ENCODE measurements around the gene RAI2.

Gene RAI2

GRCh38 chrX:17774053-17774452, 87.0 kb downstream of the RAI2 start:
- H3K4me1 Mint-ChIP-seq: no peaks in the 10 kb centered on the region
- H3K27me3 Mint-ChIP-seq: no peaks in the 10 kb centered on the region
- H3K9me3 Mint-ChIP-seq: peaks cover 2% of the 10 kb centered on the region
- no peak overlapping the region for H3K4me3 Mint-ChIP-seq
- H3K27ac Mint-ChIP-seq: no peak overlapping the region
- H3K36me3 Mint-ChIP-seq: no peaks in the 10 kb centered on the region
- no peak for ATAC-seq

- no peaks in the 10 kb centered on the region for H3K36me3 Mint-ChIP-seq
- H3K27ac Mint-ChIP-seq: no peak overlapping the region
- peaks cover 2% of the 10 kb centered on the region for H3K9me3 Mint-ChIP-seq
- no peak overlapping the region for H3K4me3 Mint-ChIP-seq
- no peak for ATAC-seq
- H3K27me3 Mint-ChIP-seq: no peaks in the 10 kb centered on the region
- H3K4me1 Mint-ChIP-seq: no peaks in the 10 kb centered on the region
These were observed 87.7 kb downstream of the RAI2 start for GRCh38 chrX:17773221-17773876.

GRCh38 chrX:17769701-17770269, 91.3 kb downstream of the RAI2 start:
- no peak overlapping the region for H3K4me3 Mint-ChIP-seq
- H3K9me3 Mint-ChIP-seq: no peaks in the 10 kb centered on the region
- no peak for ATAC-seq
- H3K27me3 Mint-ChIP-seq: no peaks in the 10 kb centered on the region
- H3K27ac Mint-ChIP-seq: no peak overlapping the region
- no peaks in the 10 kb centered on the region for H3K4me1 Mint-ChIP-seq
- H3K36me3 Mint-ChIP-seq: no peaks in the 10 kb centered on the region

GRCh38 chrX:17768997-17769396, 92.1 kb downstream of the RAI2 start:
- Mint-ChIP-seq H3K4me1 (no peaks in the 10 kb centered on the region), H3K27ac (no peak overlapping the region), H3K36me3 (no peaks in the 10 kb centered on the region), H3K27me3 (no peaks in the 10 kb centered on the region), H3K4me3 (no peak overlapping the region), H3K9me3 (no peaks in the 10 kb centered on the region)
- ATAC-seq: no peak

- Mint-ChIP-seq H3K9me3 (no peaks in the 10 kb centered on the region), H3K27me3 (no peaks in the 10 kb centered on the region), H3K4me1 (no peaks in the 10 kb centered on the region), H3K27ac (no peak overlapping the region), H3K36me3 (no peaks in the 10 kb centered on the region), H3K4me3 (no peak overlapping the region)
- ATAC-seq: no peak
These were observed 93.4 kb downstream of the RAI2 start for GRCh38 chrX:17767734-17768133.

GRCh38 chrX:17759990-17760389, 101.1 kb downstream of the RAI2 start:
- Mint-ChIP-seq H3K36me3 (no peaks in the 10 kb centered on the region), H3K4me1 (no peaks in the 10 kb centered on the region), H3K4me3 (no peak overlapping the region), H3K27me3 (no peaks in the 10 kb centered on the region), H3K9me3 (no peaks in the 10 kb centered on the region), H3K27ac (no peak overlapping the region)
- ATAC-seq: no peak

GRCh38 chrX:17758382-17758781, 102.7 kb downstream of the RAI2 start:
- no peaks in the 10 kb centered on the region for H3K27me3 Mint-ChIP-seq
- ATAC-seq: no peak
- H3K36me3 Mint-ChIP-seq: no peaks in the 10 kb centered on the region

GRCh38 chrX:17750436-17750835, 110.7 kb downstream of the RAI2 start:
- H3K36me3 Mint-ChIP-seq: no peaks in the 10 kb centered on the region
- no peak overlapping the region for H3K27ac Mint-ChIP-seq
- H3K27me3 Mint-ChIP-seq: peaks cover 9% of the 10 kb centered on the region
- ATAC-seq: no peak
- no peaks in the 10 kb centered on the region for H3K4me1 Mint-ChIP-seq
- H3K9me3 Mint-ChIP-seq: no peaks in the 10 kb centered on the region
- H3K4me3 Mint-ChIP-seq: no peak overlapping the region

More at GRCh38 chrX:17758382-17758781, 102.7 kb downstream of the RAI2 start:
- H3K9me3 Mint-ChIP-seq: no peaks in the 10 kb centered on the region
- H3K27ac Mint-ChIP-seq: no peak overlapping the region
- no peaks in the 10 kb centered on the region for H3K4me1 Mint-ChIP-seq
- no peak overlapping the region for H3K4me3 Mint-ChIP-seq
